ENCODE data around the gene WDR64.
"Not testable (repeated sequence)": the region's sequence is repeated elsewhere in the genome, so short reads cannot be mapped to it uniquely, and the experiment has no call there.

The WDR64 gene

DNA sequence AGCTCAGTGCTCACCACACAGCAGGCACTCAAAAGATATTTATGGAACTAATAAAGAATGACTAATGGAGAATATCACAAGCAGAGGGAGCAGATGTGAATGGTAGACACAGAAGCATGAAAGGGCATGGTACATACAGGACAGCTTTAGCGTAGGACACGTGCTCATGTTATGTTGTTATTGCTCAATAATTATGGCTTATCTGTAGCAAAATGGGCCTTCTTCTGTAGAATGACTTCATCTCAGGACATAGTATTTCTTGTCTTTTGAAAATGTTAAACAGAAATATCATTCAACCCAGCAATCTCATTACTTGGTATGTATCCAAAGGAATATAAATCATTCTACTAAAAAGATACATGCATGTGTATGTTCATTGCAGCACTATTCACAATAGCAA lies 137.0 kb downstream of the WDR64 start:
- no peak for DNase-seq (ENCODE audit: low read depth in 2 of 2)

DNA sequence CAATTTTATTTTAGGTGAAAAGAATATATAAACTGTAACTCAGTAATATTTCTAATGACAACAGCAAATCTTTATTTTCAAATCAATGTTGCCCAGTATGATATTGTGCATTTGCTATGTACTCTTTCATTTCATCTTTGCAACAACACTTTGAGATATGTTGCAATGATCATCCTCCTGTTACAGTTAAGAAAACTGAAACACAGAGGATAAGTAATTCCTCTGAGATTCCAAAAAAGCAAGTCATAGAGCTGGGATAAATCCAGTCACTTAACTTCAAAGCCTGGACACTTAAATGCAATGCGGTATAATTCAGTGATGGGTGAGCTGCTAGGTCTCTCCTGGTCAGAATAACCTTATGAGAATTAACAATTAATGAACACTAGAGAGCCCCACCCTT lies 147.3 kb downstream of the WDR64 start:
- DNase-seq (ENCODE audit: low read depth in 2 of 2), result no peak

DNA sequence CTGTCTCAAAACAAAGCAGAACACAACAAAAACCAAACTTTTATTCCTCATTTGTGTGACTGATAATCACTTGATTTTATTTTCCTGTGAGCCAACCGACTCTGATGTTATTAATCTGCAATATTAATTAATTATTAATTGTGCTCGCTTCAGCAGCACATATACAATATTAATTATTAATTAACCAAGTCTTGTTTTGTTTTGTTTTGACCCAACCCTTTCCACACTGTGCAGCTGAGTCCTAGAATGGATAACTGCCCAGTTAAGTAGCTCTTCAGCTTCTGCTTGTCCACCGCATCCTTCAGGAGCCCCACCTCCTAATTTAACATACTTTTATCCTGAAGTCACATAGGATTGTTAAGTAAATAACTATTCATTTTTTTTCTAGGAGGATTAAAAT lies 148.6 kb downstream of the WDR64 start:
- DNase-seq (ENCODE audit: low read depth in 2 of 2), result no peak

DNA sequence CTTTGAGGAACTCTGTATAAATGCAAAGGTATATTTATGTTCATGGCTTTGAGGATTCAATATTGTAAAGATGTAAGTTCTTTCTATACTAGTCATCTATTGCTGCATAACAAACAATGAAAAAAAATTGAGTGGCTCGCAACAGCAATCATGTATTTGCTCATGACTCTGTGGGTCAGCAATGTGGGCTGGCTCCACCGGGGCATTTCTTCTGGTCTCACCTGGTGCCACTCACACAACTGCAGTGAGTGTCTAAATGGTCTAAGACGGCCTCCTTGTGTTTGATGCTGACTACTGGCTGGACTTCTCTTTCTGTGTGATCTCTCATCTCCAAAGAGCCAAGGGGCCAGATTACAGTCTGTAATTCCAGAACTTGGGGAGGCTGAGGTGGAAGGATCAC lies 150.8 kb downstream of the WDR64 start:
- no peak for DNase-seq (ENCODE audit: low read depth in 2 of 2)

DNA sequence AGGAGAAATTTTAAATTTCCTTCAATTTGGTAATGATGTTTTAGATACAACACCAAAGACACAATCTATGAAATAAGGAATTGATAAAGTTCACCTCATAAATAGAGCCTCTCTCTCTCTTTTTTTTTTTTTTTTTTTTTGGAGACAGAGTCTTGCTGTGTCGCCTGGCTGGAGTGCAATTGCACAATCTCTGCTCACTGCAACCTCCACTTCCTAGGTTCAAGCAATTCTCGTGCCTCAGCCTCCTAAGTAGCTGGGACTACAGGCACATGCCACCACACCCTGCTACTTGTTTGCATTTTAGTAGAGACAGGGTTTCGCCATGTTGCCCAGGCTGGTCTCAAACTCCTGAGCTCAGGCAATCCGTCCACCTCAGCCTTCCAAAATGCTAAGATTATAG lies 152.6 kb downstream of the WDR64 start:
- DNase-seq (ENCODE audit: low read depth in 2 of 2), result not testable (repeated sequence)

DNA sequence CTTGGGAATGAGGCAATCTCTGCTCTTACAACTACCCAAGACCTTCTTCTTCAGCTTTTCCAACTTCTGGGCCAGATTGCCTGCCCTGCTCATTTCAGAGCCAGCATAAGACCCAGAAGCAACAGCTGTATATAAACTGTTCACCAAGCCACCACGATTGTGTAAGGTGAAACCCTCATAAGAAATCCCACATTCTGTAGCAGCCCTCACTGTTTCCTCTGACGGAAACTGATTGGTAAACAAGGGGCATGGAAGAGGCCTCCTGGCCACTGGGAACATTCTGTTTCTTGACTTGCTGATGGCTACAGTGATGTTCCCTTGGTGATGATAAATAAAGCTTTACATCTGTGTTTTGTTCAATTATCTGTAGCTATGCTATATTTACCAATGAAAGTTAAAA lies 156.2 kb downstream of the WDR64 start:
- DNase-seq (ENCODE audit: low read depth in 2 of 2), result no peak

DNA sequence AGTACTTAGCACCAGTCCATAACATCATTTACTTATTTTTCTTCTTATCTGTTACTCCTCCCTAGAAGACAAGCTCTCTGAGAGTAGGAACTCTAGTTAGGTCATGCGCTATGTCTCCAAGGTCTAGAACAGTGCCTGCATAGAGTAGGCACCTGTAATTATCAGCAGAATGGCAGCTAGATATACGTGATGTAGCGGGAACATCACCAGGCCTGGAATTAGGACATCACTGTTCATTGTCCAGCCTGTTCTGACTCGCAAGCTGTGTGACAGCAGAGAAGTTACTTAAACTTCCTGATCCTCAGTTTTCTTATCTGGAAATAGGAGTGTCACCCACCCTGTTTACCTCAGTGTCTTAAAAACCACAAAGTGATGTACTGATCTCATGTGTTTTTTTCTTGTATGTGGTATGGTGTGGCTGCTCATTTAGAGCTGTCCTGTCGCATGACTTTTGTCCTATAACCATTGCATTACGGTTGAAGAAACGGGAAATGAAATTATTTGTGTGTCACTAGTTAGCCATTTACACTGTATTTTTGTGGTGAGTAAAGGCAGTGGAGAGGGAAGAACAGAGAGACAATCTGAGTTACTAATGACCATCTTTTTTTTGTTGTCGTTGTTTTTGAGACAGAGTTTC lies 158.8 kb downstream of the WDR64 start:
- DNase-seq (ENCODE audit: low read depth in 2 of 2), result no peak

DNA sequence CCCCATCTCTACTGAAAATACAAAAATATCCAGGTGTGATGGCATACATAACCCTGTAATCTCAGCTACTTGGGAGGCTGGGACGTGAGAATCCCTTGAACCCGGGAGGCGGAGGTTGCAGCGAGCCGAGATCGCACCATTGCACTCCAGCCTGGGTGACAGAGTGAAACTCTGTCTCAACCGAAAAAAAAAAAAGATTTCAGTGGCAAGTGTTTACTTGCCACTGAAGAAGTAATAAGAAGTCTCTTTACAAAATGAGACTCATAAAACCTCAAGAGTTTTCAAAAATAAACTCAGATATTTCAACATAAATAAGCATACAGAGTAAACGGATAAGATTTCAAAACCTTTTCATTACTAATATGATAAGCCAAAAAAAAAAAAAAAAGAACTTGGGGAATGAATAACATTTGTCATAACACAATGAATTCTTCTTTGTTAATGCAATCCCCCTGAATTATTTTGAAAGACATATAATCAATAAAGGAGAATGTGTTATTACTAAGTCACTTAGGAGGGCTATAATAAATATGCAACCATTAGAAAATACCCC lies 161.8 kb downstream of the WDR64 start:
- DNase-seq (ENCODE audit: low read depth in 2 of 2), result no peak

DNA sequence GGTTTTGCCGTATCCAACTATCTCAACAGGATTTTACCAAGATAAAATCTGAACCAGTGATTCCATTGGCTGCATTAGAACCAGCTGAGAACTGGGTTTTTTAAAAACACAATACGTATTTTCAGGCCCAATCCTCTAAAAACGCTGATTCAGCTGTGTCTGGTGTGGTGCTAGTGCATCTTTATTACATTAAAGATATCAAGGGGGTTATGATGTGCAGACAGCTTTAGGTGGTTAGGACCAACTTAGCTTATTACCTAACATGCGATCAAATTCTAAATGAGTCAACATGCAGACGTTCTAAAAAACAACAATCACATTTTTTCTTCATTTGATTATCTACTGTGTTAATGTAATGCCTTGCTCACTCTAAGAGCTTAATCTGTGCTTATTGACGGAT lies 163.9 kb downstream of the WDR64 start:
- no peak for DNase-seq (ENCODE audit: low read depth in 2 of 2)

DNA sequence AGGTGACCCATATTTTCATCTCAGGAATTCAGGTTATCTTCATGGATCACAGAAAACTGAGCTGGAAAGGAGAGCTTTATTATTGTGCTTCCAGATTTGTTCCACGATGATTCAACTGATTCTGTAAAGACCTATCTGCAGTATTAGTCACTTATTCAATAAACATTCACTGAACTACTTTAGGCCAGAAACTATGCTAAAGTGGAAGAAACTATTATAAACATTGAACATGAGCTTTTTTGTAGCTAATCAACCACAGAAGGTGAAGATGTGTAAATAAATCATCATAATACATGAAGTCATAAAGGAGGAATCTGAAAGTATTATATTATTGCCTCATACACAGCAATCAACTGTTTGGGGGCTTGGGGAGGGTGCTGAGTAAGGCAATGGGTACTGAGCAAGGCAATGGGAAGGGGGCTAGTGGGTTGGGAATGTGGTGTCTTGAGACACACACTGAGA lies 165.3 kb downstream of the WDR64 start:
- DNase-seq (ENCODE audit: low read depth in 2 of 2), result no peak

DNA sequence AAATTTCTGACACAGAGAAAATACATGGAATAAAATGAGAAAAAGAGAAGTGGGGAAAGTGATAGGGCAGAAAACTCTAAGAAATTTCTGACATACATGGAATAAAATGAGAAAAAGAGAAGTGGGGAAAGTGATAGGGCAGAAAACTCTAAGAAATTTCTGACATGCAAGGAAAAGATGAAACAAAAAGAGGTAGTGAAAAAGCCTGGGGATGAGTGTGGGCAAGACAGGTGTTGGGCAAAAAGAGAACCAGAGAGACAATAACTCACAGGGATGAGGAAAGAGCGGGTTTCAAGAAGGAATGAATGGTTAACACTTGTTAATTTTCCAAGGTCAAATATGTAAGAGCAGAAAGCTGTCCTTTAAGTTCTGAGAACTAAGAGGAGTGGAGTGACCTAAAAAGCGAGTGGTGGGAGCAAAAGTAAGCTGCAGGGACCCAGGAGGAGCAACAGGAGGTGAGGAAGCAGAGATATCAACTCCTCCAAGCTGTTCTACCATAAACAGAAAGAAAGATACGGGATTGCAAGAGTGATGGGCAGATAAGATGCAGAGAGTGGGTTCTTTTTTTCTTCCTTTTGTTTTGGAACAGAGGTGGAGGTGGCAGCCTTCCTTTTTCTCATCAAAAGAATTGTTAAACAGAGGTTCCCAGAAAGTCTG lies 166.0 kb downstream of the WDR64 start:
- no peak for DNase-seq (ENCODE audit: low read depth in 2 of 2)

DNA sequence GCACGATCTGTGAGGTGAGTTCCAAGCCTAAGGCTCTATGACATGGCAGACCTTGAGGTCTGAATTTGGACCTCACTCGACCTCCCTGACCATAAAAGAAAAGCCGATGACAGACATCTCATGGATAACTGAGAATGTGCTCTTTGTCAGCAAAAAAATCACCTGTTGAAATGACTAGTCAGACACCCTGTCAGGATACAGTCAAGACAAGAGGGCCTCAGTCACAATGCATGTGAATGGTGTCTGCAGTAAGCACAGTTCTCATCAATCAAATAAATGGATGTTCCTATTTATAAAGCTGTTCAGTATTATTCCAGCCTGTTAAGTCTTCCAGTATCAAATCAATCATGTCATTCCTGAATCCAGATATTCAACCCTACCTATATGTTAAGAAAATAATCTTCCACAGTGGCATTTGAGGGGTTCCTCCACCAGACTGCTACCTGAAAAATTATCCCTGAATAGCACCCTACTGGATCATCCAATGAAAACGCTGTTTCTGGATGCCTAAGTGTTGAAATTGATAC lies 167.3 kb downstream of the WDR64 start:
- DNase-seq (ENCODE audit: low read depth in 2 of 2), result no peak

DNA sequence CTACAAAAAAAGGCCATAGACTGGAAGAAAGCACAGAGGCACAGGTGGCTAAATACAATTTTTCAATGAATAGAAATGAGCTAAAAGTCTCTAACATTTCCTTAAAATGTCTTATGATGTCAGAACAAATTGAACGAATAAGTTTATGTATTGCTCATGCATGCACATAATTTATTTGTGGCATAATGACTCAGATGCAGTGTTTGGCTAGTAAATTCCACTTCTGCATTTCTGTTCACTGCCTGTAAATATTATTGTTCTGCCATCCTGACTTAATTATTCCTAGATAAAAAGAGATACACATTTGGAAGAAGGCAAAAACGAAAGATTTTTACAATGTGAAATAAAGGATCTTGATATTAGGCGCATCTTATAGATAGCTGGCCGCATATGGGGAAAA lies 169.3 kb downstream of the WDR64 start:
- DNase-seq (ENCODE audit: low read depth in 2 of 2), result no peak

DNA sequence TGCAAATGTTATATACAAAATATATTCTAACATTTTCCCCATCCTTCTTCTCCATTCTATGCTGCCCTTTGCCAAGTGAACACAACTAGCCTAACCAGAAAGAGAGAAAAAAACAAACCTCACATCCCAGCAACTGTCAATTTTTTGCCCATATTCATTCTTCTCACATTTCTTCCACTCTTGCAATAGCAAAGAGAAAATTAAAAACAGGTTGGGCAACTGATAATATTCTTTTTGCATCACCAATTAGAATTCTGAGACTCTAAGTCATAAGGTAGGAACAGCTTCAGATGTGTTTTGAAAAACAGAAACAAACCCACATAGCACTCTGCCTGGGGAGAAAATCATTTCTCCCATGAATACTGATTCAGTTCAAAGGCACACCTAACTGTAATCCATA lies 170.8 kb downstream of the WDR64 start:
- DNase-seq (ENCODE audit: low read depth in 2 of 2), result no peak

DNA sequence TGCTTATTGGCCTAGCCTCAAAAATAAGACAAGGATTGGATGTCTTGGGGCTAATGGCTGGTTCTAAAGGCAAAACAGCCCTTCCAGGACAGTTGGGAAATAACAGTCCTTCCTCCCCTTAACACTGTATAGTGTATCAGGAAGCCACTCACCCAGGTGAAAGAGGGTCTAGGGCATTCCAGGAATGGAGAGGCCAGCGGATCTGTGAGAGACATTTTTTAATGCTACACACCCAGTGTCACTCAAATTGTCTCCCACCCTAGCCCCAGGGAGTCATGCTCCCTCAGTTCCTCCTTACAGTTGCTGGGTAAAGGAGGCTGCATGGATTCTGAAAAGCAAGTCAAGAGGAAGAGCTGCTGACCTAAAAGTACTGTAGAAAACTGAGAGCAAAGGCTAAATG lies 171.8 kb downstream of the WDR64 start:
- no peak for DNase-seq (ENCODE audit: low read depth in 2 of 2)

DNA sequence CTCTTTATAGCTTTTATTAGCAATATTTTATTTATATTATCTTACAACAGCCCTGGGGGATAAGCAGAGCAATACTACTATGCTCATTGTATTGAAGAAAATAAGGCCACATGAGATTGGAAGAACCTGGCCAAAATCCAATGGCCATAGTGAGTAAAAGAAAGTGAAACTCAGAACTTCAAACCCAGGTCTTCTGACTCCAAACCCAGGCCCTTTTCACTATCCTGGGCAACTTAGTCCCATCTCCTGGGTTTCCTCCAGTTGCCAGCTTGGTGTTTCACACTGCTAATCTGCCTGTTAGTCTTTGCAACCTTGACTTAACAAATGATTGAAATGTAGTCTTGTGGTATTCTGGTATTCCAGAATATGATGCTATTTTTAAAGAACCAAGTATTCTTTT lies 173.5 kb downstream of the WDR64 start:
- no peak for DNase-seq (ENCODE audit: low read depth in 2 of 2)

DNA sequence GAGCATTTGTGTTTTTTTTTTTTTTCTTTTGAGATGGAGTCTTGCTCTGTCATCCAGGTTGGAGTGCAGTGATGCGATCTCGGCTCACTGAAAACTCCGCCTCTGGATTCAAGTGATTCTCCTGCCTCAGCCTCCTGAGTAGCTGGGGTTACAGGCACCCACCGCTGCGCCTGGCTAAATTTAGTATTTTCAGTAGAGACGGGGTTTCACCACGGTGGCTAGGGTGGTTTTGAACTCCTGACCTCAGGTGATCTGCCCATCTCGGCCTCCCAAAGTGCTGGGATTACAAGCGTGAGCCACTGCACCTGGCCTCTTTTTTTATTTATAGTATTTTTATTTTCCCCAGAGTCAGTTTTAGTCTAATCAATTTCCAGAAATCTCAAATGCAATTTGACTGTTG lies 174.5 kb downstream of the WDR64 start:
- not testable (repeated sequence) for DNase-seq (ENCODE audit: low read depth in 2 of 2)

DNA sequence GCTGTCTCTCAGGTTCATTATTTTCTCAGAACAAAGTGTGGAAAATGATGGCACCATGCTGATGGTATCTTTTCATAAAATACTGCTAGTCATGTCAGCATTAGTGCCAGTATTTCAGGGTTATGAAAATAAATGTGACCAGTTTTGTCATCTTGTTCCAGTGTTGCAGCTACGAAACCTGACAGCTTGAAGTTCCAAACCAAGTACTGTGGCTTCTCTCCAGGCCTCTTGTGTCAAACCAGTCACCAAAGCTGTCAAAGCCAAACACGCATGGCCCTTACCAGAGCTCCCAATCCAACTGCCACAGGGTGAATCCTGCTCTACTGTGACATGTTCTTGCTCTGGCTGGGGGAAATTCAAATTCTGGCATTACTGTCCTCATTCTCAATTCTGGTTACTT lies 175.2 kb downstream of the WDR64 start:
- DNase-seq (ENCODE audit: low read depth in 2 of 2), result no peak

DNA sequence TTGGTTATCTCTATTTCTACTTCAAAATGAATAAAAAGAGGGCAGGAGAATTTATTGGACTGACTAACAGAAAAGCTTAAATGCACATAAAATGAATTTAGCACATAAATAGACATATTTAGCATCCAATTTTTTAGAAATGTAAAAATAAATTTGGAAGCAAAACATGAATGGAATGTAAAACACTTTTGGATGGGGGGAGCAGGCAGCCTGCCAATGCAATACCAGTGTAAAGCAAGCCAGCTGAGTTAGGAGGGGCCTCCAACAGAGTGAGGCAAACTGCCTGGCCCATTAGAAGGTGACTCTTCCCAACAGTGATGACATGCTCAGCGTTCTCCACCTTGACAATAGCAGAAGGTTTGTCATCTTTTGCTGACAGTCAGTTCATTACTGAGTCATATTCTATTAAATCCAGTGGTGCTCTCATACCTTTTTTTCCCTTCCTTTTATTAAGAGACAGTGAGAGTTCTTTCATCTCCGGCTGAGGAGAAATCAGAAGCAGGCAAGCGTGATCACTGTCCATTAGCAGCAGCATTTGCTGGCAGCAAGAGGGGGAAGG lies 176.5 kb downstream of the WDR64 start:
- no peak for DNase-seq (ENCODE audit: low read depth in 2 of 2)

DNA sequence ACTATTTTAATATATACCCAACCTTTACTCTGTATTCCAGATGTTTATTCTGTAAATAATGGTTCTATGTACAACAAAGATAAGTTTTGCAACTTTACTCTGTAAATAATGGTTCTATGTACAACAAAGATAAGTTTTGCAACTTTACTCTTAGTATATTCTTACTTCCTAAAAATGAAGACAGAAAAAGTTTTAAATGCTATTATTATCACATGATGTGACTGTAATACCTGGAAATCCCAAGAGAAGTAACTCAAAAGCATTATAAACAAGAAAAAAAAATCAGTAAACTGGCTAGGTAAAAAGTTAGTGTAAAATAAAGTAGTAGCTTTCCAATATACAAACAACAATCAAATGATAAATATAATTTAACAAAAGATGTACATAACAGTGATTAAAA lies 177.4 kb downstream of the WDR64 start:
- no peak for DNase-seq (ENCODE audit: low read depth in 2 of 2)

DNA sequence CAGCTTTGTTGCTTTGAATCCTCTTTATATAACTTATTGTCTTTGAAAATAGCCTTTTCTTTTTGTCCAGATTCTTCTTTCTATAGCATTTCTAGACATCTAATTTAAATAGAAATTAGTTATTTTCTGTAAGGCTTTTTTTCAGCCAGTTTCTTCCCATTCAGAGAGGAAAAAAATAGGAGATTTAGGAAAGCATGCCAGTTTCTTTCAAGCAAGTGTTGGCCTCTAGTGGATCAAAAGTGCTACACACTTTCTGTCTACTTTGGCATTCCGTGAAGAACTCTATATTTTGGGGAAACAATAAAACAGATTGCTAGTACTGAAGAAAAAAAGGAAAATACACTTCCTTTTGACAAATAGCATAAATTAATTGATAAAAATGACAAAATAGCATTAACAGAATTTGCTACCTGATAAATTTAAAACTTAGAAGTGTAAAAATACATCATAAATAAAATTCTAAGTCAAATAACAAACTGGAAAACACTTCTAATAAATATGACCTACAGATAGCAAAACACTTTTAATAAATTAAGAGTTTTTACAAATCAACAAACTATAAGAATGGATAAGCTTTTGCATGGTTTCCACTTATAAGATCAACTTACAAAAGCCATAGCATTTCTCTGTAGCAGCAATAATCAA lies 182.8 kb downstream of the WDR64 start:
- DNase-seq (ENCODE audit: low read depth in 2 of 2), result no peak

DNA sequence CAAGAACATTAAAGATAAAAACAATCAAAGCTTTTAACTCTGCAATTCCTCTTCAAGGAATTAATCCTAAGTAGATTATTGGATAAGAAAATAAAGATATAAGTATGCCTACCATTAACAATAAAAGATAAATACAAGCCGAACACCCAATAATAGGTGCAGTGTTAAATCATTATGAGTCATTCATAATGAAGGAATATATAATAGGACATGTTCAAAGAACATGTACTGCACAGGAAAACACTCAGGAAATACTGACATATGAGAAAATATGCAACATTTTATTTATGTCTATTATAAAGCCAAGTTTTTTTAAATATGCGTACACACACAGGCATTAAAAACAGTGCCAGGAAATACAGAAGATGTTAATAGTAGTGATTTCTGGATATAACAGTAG lies 184.9 kb downstream of the WDR64 start:
- DNase-seq (ENCODE audit: low read depth in 2 of 2), result no peak

DNA sequence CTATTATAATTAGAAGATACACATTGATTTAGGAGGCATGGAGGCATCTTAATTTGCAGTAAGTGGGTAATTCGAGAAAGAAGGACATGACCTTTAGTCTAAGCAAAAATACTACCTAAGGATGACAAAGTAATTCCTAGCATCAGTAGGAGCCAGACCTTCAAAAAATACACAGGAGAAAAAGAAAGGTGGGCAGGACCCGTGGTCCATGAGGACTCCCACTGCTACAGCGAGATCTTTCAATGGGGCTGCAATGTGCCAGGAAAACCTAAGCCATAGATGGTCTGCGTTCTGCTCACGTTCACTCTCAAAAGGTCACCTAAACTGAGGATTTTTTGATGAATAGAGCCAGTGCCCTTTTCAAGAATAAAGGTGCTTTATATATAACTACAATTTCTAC lies 185.3 kb downstream of the WDR64 start:
- DNase-seq (ENCODE audit: low read depth in 2 of 2), result no peak
